SK-N-SH (cell line): Measurements from ENCODE around the gene AXIN2. TPM values are rescaled to one million over a fixed set of nuclear protein-coding genes. Genes with fewer than 3 reads are reported as not detected.

ENCODE experiments used
- CTCF ChIA-PET: fragments of 300-600, 350-600 bp; formaldehyde crosslinking; extraction: SDS; loops from one replicate; lab custom pipeline; 2021; lab: Yijun Ruan, JAX
- POLR2A ChIA-PET: fragments of 350-600 bp; sonication (Branson Sonifier 250); formaldehyde crosslinking; extraction: SDS; loops from one replicate; lab custom pipeline; 2020; ENCODE audit warnings: antibody characterized with exemption, inconsistent platforms; lab: Yijun Ruan, JAX
- DNase-seq: peaks from one replicate; pipeline ENCODE4 v3.0.0; 2012
- H2AFZ ChIP-seq: fragments of 200-600 bp; sonication (generic); 2 replicates; pipeline ENCODE4 v1.8.1; 2016; ENCODE audit warnings: antibody characterized with exemption, mild to moderate bottlenecking, low read depth
- H3F3A ChIP-seq: fragments of 200-600 bp; sonication (generic); replicated peaks from 2 replicates; pipeline ENCODE3; 2016; ENCODE audit warnings: antibody characterized with exemption, mild to moderate bottlenecking; ENCODE audit not compliant: insufficient read depth
- H3K27ac ChIP-seq, 2 experiments: fragments of 200-500 bp in 1 of 2; fragments of 200-600 bp in 1 of 2; sonication (Bioruptor generic) in 1 of 2; sonication (generic), shearing (Covaris generic) in 1 of 2; 2 replicates each; pipeline versions ENCODE4 v1.5.1 to v1.6.1; 2014 to 2016; ENCODE audit warnings: low read depth in 2 of 2, inconsistent platforms in 1 of 2, low read length in 1 of 2, mild to moderate bottlenecking in 1 of 2, mixed read lengths in 1 of 2
- H3K27me3 ChIP-seq: fragments of 200-600 bp; sonication (generic), shearing (Covaris generic); 2 replicates; pipeline ENCODE4 v1.6.1; 2016; ENCODE audit warnings: mixed run types; ENCODE audit not compliant: insufficient read depth
- H3K36me3 ChIP-seq, 2 experiments: fragments of 200-500 bp in 1 of 2; fragments of 200-600 bp in 1 of 2; sonication (Bioruptor generic) in 1 of 2; sonication (generic) in 1 of 2; replicated peaks in 1 of 2; 2 replicates each; pipeline versions ENCODE3 to v1.5.1; 2014 to 2016; ENCODE audit warnings: low read length in 1 of 2, mild to moderate bottlenecking in 1 of 2; ENCODE audit not compliant: insufficient read depth in 2 of 2, control insufficient read depth in 1 of 2
- H3K4me1 ChIP-seq, 2 experiments: fragments of 200-500 bp in 1 of 2; fragments of 200-600 bp in 1 of 2; sonication (Bioruptor generic) in 1 of 2; sonication (generic), shearing (Covaris generic) in 1 of 2; 2 replicates each; pipeline versions ENCODE4 v1.5.1 to v1.6.1; 2014 to 2016; ENCODE audit warnings: low read depth in 1 of 2, low read length in 1 of 2, mixed run types in 1 of 2; ENCODE audit not compliant: insufficient read depth in 2 of 2, control insufficient read depth in 1 of 2
- H3K4me2 ChIP-seq: fragments of 200-600 bp; sonication (generic), shearing (Covaris generic); 2 replicates; pipeline ENCODE4 v1.6.1; 2017; ENCODE audit warnings: mixed run types
- H3K4me3 ChIP-seq, 2 experiments: fragments of 200-500 bp in 1 of 2; fragments of 200-600 bp in 1 of 2; sonication (Bioruptor generic) in 1 of 2; sonication (generic), shearing (Covaris generic) in 1 of 2; 2 replicates each; pipeline versions ENCODE4 v1.5.1 to v1.8.1; 2014 to 2016; ENCODE audit warnings: low read depth in 2 of 2, inconsistent platforms in 1 of 2, low read length in 1 of 2, mild to moderate bottlenecking in 1 of 2, mixed read lengths in 1 of 2, moderate library complexity in 1 of 2
- H3K79me2 ChIP-seq: fragments of 200-600 bp; sonication (generic); 2 replicates; pipeline ENCODE4 v1.8.1; 2017; ENCODE audit warnings: mild to moderate bottlenecking; ENCODE audit not compliant: insufficient read depth
- H3K9ac ChIP-seq: fragments of 200-600 bp; sonication (generic); 2 replicates; pipeline ENCODE4 v1.6.1; 2017; ENCODE audit warnings: mixed run types
- H3K9me2 ChIP-seq: fragments of 200-600 bp; sonication (generic); 2 replicates; pipeline ENCODE4 v1.6.1; 2017; ENCODE audit warnings: mixed run types
- H3K9me3 ChIP-seq: fragments of 200-600 bp; sonication (generic); 2 replicates; pipeline ENCODE4 v1.6.1; 2017; ENCODE audit warnings: mixed run types, mild to moderate bottlenecking, moderate library complexity
- H4K20me1 ChIP-seq: fragments of 200-600 bp; sonication (generic); 2 replicates; pipeline ENCODE4 v1.6.1; 2017; ENCODE audit warnings: mild to moderate bottlenecking, mixed run types; ENCODE audit not compliant: insufficient read depth
- FOSL2 ChIP-seq: IDR thresholded peaks from 2 replicates; pipeline ENCODE4 v1.4.0; 2012; ENCODE audit warnings: low read depth, mild to moderate bottlenecking, moderate library complexity, borderline replicate concordance
- FOXJ3 ChIP-seq: sonication (generic); formaldehyde crosslinking; IDR thresholded peaks from 2 replicates; pipeline ENCODE4 v1.5.1; 2020; ENCODE audit warnings: mild to moderate bottlenecking, missing genetic modification reagents
- GABPA ChIP-seq: IDR thresholded peaks from 2 replicates; pipeline ENCODE4 v1.4.0; 2012; ENCODE audit warnings: low read depth, mild to moderate bottlenecking
- JUND ChIP-seq: IDR thresholded peaks from 2 replicates; pipeline ENCODE4 v1.4.0; 2012
- MEF2A ChIP-seq: IDR thresholded peaks from 2 replicates; pipeline ENCODE4 v1.4.0; 2012; ENCODE audit warnings: low read depth, borderline replicate concordance
- NFIC ChIP-seq: IDR thresholded peaks from 2 replicates; pipeline ENCODE4 v1.4.0; 2012; ENCODE audit warnings: borderline replicate concordance
- RAD21 ChIP-seq: IDR thresholded peaks from 2 replicates; pipeline ENCODE4 v1.6.1; 2012; ENCODE audit warnings: mild to moderate bottlenecking, low read length
- RCOR1 ChIP-seq: fragments of 150-350 bp; IDR thresholded peaks from 2 replicates; pipeline ENCODE4 v1.6.1; 2017; ENCODE audit warnings: antibody characterized with exemption, low read length
- RFX5 ChIP-seq: IDR thresholded peaks from 2 replicates; pipeline ENCODE4 v1.6.1; 2012; ENCODE audit warnings: mild to moderate bottlenecking, improper control_type of control experiment, low read length
- RXRA ChIP-seq: IDR thresholded peaks from 2 replicates; pipeline ENCODE4 v1.4.0; 2012; ENCODE audit warnings: low read depth, mild to moderate bottlenecking, borderline replicate concordance
- YY1 ChIP-seq: IDR thresholded peaks from 2 replicates; pipeline ENCODE4 v1.4.0; 2012; ENCODE audit warnings: low read depth, mild to moderate bottlenecking
- WGBS: methylation state at CpG from one replicate; pipeline ENCODE4 v1.1.6; 2017; ENCODE audit warnings: low lambda C conversion rate; 5-methylcytosine and 5-hydroxymethylcytosine counted together
- polyA plus RNA-seq, 3 experiments: library from polyadenylated mRNA; depleted of rRNA; stranded (reverse); fragments of >200 nt; gene quantifications; 2 replicates each; pipeline ENCODE4 v1.2.3, GENCODE V29; 2012
- TF ChIP-seq, protein P1 (sequence below): IDR thresholded peaks from 2 replicates; pipeline ENCODE4 v1.4.0; 2012; ENCODE audit warnings: low read depth, borderline replicate concordance
- TF ChIP-seq, protein P2 (sequence below): IDR thresholded peaks from 2 replicates; pipeline ENCODE4 v1.4.0; 2012; ENCODE audit warnings: low read depth
- TF ChIP-seq, protein P3 (sequence below): IDR thresholded peaks from 2 replicates; pipeline ENCODE4 v1.6.1; 2012; ENCODE audit warnings: mild to moderate bottlenecking, low read depth, low read length, moderate library complexity
- TF ChIP-seq, protein P4 (sequence below): IDR thresholded peaks from 2 replicates; pipeline ENCODE4; 2012

The AXIN2 gene
- polyA plus RNA-seq, 1 of the 3 experiments (the other 2 are of a cell fraction), result 8.3 TPM

DNA sequence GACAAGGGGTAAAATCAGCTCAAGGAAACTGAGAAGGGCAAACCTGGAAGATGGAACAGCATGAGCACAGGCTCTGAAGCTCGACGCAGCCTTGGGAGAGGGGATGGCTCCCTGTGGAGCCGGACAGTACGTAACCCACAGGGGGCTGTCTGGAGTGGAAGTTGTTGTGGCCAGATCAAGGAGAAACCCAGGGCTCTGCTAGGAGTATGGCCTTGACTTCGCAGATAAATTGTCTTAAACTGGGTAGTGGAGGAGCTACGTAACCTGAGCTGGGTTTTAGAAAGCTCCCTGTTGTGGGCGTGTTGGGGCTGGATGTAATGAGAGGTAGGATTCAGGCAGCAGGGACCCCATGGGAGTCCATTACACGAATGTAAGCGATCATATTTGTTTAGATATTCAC, 25.5 kb upstream of the AXIN2 start:
- H3K4me1 ChIP-seq, result peaks cover 0 to 13% of the 10 kb centered on the region in 2 experiments; a peak in 1 of 4 replicates
- no peaks in the 10 kb centered on the region for H3K79me2 ChIP-seq
- no peak overlapping the region for H3K27ac ChIP-seq
- H3K36me3 ChIP-seq, result no peaks in the 10 kb centered on the region
- H4K20me1 ChIP-seq, result no peaks in the 10 kb centered on the region
- 85% methylated on average over 9 of the region's 9 CpGs for WGBS
- no peaks in the 10 kb centered on the region for H3K9me3 ChIP-seq
- H2AFZ ChIP-seq, result no peak overlapping the region
- POLR2A ChIA-PET, result no interaction called here
- no peak for DNase-seq
- CTCF ChIA-PET, result interaction anchor here (1.1 to 1.7 kb wide), 2 partner anchors 12 to 115 kb away, joined by 3 to 5 read pairs; no protein-coding TSS in a partner anchor
- H3K4me3 ChIP-seq, result no peak overlapping the region
- H3K9me2 ChIP-seq, result no peaks in the 10 kb centered on the region
- no peaks in the 10 kb centered on the region for H3K27me3 ChIP-seq
- H3F3A ChIP-seq, result no peaks in the 10 kb centered on the region
- no peak overlapping the region for H3K9ac ChIP-seq
- TF ChIP-seq RFX5 (no peak), GABPA (no peak), RAD21 (no peak), JUND (no peak), YY1 (no peak), RXRA (no peak), RCOR1 (no peak), MEF2A (no peak), NFIC (no peak), FOXJ3 (no peak), FOSL2 (no peak)
- TF ChIP-seq, protein P1, sequence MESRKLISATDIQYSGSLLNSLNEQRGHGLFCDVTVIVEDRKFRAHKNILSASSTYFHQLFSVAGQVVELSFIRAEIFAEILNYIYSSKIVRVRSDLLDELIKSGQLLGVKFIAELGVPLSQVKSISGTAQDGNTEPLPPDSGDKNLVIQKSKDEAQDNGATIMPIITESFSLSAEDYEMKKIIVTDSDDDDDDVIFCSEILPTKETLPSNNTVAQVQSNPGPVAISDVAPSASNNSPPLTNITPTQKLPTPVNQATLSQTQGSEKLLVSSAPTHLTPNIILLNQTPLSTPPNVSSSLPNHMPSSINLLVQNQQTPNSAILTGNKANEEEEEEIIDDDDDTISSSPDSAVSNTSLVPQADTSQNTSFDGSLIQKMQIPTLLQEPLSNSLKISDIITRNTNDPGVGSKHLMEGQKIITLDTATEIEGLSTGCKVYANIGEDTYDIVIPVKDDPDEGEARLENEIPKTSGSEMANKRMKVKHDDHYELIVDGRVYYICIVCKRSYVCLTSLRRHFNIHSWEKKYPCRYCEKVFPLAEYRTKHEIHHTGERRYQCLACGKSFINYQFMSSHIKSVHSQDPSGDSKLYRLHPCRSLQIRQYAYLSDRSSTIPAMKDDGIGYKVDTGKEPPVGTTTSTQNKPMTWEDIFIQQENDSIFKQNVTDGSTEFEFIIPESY, result no peak
- TF ChIP-seq, protein P2, sequence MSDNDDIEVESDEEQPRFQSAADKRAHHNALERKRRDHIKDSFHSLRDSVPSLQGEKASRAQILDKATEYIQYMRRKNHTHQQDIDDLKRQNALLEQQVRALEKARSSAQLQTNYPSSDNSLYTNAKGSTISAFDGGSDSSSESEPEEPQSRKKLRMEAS, result no peak
- TF ChIP-seq, protein P3, sequence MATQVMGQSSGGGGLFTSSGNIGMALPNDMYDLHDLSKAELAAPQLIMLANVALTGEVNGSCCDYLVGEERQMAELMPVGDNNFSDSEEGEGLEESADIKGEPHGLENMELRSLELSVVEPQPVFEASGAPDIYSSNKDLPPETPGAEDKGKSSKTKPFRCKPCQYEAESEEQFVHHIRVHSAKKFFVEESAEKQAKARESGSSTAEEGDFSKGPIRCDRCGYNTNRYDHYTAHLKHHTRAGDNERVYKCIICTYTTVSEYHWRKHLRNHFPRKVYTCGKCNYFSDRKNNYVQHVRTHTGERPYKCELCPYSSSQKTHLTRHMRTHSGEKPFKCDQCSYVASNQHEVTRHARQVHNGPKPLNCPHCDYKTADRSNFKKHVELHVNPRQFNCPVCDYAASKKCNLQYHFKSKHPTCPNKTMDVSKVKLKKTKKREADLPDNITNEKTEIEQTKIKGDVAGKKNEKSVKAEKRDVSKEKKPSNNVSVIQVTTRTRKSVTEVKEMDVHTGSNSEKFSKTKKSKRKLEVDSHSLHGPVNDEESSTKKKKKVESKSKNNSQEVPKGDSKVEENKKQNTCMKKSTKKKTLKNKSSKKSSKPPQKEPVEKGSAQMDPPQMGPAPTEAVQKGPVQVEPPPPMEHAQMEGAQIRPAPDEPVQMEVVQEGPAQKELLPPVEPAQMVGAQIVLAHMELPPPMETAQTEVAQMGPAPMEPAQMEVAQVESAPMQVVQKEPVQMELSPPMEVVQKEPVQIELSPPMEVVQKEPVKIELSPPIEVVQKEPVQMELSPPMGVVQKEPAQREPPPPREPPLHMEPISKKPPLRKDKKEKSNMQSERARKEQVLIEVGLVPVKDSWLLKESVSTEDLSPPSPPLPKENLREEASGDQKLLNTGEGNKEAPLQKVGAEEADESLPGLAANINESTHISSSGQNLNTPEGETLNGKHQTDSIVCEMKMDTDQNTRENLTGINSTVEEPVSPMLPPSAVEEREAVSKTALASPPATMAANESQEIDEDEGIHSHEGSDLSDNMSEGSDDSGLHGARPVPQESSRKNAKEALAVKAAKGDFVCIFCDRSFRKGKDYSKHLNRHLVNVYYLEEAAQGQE, result no peak
- TF ChIP-seq, protein P4, sequence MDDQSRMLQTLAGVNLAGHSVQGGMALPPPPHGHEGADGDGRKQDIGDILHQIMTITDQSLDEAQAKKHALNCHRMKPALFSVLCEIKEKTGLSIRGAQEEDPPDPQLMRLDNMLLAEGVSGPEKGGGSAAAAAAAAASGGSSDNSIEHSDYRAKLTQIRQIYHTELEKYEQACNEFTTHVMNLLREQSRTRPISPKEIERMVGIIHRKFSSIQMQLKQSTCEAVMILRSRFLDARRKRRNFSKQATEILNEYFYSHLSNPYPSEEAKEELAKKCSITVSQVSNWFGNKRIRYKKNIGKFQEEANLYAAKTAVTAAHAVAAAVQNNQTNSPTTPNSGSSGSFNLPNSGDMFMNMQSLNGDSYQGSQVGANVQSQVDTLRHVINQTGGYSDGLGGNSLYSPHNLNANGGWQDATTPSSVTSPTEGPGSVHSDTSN, result no peak
- no peak overlapping the region for H3K4me2 ChIP-seq
